ENCODE data around the gene FBP1. TPM values are rescaled to one million over a fixed set of nuclear protein-coding genes. Genes with fewer than 3 reads are reported as not detected.
A peak's percentile ranks its signal among the peaks of the same experiment; 100 is the strongest.

FBP1 gene
- total and polyA plus RNA-seq, 2 experiments from 2014 or later: 1.3 to 2.9 TPM

GRCh38 chr9:94627287-94627686 lies 12.0 kb downstream of the FBP1 start:
- H3K4me1 ChIP-seq (ENCODE audit: low read depth): no peaks in the 10 kb centered on the region
- H3K36me3 ChIP-seq: no peaks in the 10 kb centered on the region
- DNase-seq (ENCODE audit: low read depth in 1 of 2, low spot score in 1 of 2): no peak
- H3K27ac ChIP-seq: no peak overlapping the region
- no peak for TF ChIP-seq CTCF (IDR thresholded peaks at IDR 0.05; ENCODE audit: low read depth, low read length)
- no peaks in the 10 kb centered on the region for H3K9me3 ChIP-seq (ENCODE audit: low read depth)
- H3K27me3 ChIP-seq: no peaks in the 10 kb centered on the region
- H3K4me3 ChIP-seq: no peak overlapping the region

- Histone ChIP-seq H3K36me3 (no peaks in the 10 kb centered on the region), H3K9me3 (ENCODE audit: low read depth) (no peaks in the 10 kb centered on the region), H3K4me1 (ENCODE audit: low read depth) (no peaks in the 10 kb centered on the region), H3K4me3 (no peak overlapping the region), H3K27ac (no peak overlapping the region), H3K27me3 (no peaks in the 10 kb centered on the region)
- no peak for DNase-seq (ENCODE audit: low read depth in 1 of 2, low spot score in 1 of 2)
- no peak for TF ChIP-seq CTCF (IDR thresholded peaks at IDR 0.05; ENCODE audit: low read depth, low read length)
These were observed 13.5 kb downstream of the FBP1 start for GRCh38 chr9:94625835-94626234.

GRCh38 chr9:94624629-94625028 lies 14.7 kb downstream of the FBP1 start:
- H3K27ac ChIP-seq: no peak overlapping the region
- TF ChIP-seq CTCF (IDR thresholded peaks at IDR 0.05; ENCODE audit: low read depth, low read length): no peak
- no peaks in the 10 kb centered on the region for H3K36me3 ChIP-seq
- H3K4me3 ChIP-seq: no peak overlapping the region
- no peaks in the 10 kb centered on the region for H3K27me3 ChIP-seq
- H3K4me1 ChIP-seq (ENCODE audit: low read depth): no peaks in the 10 kb centered on the region
- H3K9me3 ChIP-seq (ENCODE audit: low read depth): no peaks in the 10 kb centered on the region
- DNase-seq (ENCODE audit: low read depth in 1 of 2, low spot score in 1 of 2): no peak

- DNase-seq (ENCODE audit: low read depth in 1 of 2, low spot score in 1 of 2): peak; percentile 52 to 79
- H3K27ac ChIP-seq: no peak overlapping the region
- no peak overlapping the region for H3K4me3 ChIP-seq
- H3K36me3 ChIP-seq: no peaks in the 10 kb centered on the region
- H3K27me3 ChIP-seq: no peaks in the 10 kb centered on the region
- peaks cover 5% of the 10 kb centered on the region for H3K4me1 ChIP-seq (ENCODE audit: low read depth)
- TF ChIP-seq CTCF (IDR thresholded peaks at IDR 0.05; ENCODE audit: low read depth, low read length): peak; percentile 46
- H3K9me3 ChIP-seq (ENCODE audit: low read depth): no peaks in the 10 kb centered on the region
These were observed 16.1 kb downstream of the FBP1 start for GRCh38 chr9:94623253-94623652.

GRCh38 chr9:94622087-94622800 lies 17.1 kb downstream of the FBP1 start:
- Histone ChIP-seq H3K4me1 (ENCODE audit: low read depth) (peaks cover 5% of the 10 kb centered on the region), H3K9me3 (ENCODE audit: low read depth) (no peaks in the 10 kb centered on the region), H3K27ac (no peak overlapping the region), H3K27me3 (no peaks in the 10 kb centered on the region), H3K36me3 (no peaks in the 10 kb centered on the region), H3K4me3 (no peak overlapping the region)
- DNase-seq (ENCODE audit: low read depth in 1 of 2, low spot score in 1 of 2): no peak
- TF ChIP-seq CTCF (IDR thresholded peaks at IDR 0.05; ENCODE audit: low read depth, low read length): no peak
